ENCODE measurements around the gene ACAP1. TPM values are rescaled to one million over a fixed set of nuclear protein-coding genes. Genes with fewer than 3 reads are reported as not detected.

The ACAP1 gene
- total RNA-seq, 1 donor from 2014 or later, result 12.0 TPM

DNA sequence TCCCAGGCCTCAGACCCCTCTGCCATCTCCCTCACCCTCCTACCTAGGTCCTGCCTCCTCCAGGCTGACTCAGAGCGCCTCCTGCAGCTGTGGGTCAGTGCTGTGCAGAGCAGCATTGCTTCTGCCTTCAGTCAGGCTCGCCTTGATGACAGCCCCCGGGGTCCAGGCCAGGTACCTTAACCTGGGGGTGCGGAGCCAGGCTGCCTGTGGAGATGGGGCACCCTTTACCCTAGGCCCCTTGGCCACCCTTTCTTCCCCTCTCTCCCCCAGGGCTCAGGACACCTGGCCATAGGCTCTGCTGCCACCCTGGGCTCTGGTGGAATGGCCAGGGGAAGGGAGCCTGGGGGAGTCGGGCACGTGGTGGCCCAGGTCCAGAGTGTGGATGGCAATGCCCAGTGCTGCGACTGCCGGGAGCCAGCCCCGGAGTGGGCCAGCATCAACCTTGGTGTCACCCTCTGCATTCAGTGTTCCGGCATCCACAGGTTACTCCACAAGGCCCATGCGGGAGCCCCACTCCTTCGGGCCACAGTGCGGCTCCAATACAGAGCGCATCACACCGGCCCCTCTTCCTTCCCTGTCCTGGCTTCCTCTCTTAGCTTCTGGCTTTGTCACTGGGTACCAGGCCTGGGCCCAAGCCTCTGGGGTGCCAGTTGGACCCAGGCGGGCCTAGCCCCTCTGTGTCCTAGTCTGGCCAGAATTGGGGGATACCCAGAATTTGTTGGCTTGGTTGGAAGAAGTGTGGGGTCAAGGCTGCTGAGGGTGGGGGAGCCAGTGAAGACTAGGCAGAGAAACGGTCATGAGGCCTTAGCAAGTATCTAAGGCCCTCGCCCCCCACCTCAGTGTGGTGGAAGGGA, 10.7 kb downstream of the ACAP1 start:
- intact Hi-C loops (cut with DNase I), result no loop called here
- TF ChIP-seq, protein P1, sequence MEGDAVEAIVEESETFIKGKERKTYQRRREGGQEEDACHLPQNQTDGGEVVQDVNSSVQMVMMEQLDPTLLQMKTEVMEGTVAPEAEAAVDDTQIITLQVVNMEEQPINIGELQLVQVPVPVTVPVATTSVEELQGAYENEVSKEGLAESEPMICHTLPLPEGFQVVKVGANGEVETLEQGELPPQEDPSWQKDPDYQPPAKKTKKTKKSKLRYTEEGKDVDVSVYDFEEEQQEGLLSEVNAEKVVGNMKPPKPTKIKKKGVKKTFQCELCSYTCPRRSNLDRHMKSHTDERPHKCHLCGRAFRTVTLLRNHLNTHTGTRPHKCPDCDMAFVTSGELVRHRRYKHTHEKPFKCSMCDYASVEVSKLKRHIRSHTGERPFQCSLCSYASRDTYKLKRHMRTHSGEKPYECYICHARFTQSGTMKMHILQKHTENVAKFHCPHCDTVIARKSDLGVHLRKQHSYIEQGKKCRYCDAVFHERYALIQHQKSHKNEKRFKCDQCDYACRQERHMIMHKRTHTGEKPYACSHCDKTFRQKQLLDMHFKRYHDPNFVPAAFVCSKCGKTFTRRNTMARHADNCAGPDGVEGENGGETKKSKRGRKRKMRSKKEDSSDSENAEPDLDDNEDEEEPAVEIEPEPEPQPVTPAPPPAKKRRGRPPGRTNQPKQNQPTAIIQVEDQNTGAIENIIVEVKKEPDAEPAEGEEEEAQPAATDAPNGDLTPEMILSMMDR (IDR thresholded peaks at IDR 0.05), result no peak
- Histone ChIP-seq H3K9me3 (no peaks in the 10 kb centered on the region), H3K36me3 (no peaks in the 10 kb centered on the region), H3K27ac (no peak overlapping the region), H3K4me1 (peaks cover 0 to 10% of the 10 kb centered on the region in 2 donors), H3K4me3 (no peak overlapping the region), H3K27me3 (no peaks in the 10 kb centered on the region)
- no peak for DNase-seq (ENCODE audit: low spot score in 2 of 2)

DNA sequence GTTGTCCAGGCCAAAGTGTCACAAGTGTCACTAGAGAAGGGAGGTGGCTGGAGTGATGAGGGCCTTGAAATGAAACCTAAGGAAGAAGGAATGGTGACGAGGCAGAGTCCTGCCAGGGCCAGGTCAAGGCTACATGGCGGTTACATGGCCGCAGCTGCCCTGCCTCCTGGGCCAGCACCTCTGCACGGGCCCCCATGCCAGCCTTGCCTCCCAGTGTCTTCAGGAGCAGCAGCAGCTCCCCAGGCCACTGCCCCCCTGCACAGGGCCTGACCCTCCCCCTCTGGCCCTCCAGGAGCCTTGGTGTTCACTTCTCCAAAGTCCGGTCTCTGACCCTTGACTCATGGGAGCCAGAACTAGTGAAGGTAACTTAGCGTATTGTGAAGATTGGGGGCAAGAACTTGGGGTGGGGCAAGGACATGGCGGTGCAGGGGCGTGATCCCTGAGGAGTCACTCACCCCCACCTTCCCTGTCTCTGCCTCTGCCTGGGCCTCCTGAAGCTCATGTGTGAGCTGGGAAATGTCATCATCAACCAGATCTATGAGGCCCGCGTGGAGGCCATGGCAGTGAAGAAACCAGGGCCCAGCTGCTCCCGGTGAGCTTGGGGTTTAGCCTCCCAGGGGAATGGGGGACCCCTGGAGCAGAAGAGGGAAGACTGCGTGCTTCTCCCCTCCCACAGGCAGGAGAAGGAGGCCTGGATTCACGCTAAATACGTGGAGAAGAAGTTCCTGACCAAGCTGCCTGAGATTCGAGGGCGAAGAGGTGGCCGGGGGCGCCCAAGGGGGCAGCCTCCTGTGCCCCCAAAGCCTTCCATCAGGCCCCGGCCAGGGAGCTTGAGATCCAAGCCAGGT, 11.5 kb downstream of the ACAP1 start:
- Histone ChIP-seq H3K36me3 (no peaks in the 10 kb centered on the region), H3K4me1 (peaks cover 4 to 13% of the 10 kb centered on the region in 2 donors), H3K9me3 (no peaks in the 10 kb centered on the region), H3K27ac (no peak overlapping the region), H3K27me3 (no peaks in the 10 kb centered on the region), H3K4me3 (no peak overlapping the region)
- DNase-seq (ENCODE audit: low spot score in 2 of 2), result no peak
- TF ChIP-seq, protein P1 (IDR thresholded peaks at IDR 0.05), result no peak
- intact Hi-C loops (cut with DNase I), result no loop called here

DNA sequence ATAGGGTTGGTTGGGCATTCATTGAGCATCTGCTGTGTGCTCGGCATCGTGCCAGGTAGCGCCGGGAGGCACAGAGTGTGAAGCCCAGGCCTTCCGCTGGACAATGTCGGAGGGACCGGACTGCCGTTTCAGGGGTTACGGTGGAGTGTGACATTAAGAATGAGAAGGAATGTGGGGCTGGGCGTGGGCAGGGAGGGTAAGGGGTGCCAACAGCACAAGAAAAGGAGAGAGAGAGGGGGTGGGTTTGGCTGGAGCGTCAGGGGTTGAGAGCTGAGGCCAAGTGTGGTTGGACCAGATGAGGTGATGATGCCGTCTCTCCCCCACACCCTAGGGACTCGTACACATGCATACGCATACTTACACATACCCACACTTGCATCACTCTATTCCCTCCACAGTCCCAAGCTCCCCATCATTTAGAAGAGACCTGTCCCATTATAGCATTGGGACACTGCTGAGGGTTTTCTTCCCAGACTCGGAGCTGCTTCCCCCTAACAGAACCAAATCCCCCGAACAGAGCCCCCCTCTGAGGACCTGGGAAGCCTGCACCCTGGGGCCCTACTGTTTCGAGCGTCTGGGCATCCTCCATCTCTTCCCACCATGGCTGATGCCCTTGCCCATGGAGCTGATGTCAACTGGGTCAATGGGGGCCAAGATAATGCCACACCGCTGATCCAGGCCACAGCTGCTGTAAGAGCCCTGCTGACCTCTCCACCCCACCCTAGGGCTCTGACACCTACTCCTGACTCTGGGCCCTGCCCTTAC, 12.3 kb downstream of the ACAP1 start:
- Histone ChIP-seq H3K4me3 (no peak overlapping the region), H3K27me3 (no peaks in the 10 kb centered on the region), H3K4me1 (peaks cover 11 to 21% of the 10 kb centered on the region in 2 donors), H3K9me3 (no peaks in the 10 kb centered on the region), H3K27ac (no peak overlapping the region), H3K36me3 (no peaks in the 10 kb centered on the region)
- TF ChIP-seq, protein P1 (IDR thresholded peaks at IDR 0.05), result no peak
- intact Hi-C loops (cut with DNase I), result no loop called here
- no peak for DNase-seq (ENCODE audit: low spot score in 2 of 2)

DNA sequence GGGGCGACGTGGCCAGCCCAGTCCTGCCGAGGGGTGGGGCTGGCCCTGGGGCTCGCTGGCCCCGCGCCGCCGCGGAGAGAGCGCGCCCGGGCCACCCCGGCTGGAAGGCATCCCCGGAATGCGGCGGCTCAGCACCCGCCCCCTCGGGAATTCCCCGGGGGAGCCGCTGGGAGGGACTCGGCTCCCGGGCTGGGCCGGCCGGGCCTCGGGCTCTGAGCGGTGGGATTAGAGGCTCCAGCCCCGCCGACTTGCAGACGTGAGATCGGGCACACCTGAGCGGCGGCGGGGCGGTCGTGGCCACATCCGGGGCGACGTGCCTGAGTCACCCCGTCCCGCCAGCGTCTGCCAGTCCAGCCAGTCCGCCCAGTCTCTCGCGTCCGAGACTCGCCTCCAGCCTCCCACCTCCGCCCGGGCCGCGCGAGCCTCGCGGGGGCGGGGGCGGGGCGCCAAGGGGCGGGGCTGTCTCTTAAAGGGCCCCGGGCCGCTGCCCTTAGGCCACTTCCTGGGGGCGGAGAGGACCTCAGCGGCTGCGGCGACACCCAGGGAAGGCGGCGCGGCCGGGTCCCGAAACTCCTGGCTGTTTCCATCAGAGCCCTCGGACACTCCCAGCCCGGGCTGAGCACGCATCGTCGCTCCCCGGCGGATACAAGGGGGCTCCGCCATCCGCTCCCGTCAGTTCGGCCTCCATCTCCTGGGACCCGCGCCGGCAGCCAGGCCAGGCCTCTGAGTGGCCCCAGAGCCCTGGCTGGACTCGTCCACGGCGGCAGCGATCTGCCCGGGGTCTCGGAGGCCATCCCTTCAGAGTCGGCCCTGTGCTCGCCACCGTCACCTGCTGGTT, 15.6 kb downstream of the ACAP1 start, which contains the start of gene KCTD11:
TSS of gene KCTD11 (plus strand) at position 498 of the 838 bp plus-strand sequence.
- DNase-seq (ENCODE audit: low spot score in 2 of 2), result peak; percentile 69 to 97
- intact Hi-C loops (cut with DNase I), result loop anchor here (1.0 to 5.0 kb wide), 10 partner anchors 43 to 490 kb away; partner anchors contain the start of genes FXR2, GABARAP, POLR2A and SENP3
- TF ChIP-seq, protein P1 (IDR thresholded peaks at IDR 0.05), result peak in 2 of 3 experiments; percentile 57 to 59
- peaks cover 11 to 36% of the 10 kb centered on the region in 2 donors for H3K4me1 ChIP-seq
- H3K36me3 ChIP-seq, result no peaks in the 10 kb centered on the region
- no peaks in the 10 kb centered on the region for H3K27me3 ChIP-seq
- peak within 1 kb of the TSS; percentile 71 to 98 for H3K4me3 ChIP-seq
- peak within 1 kb of the TSS; percentile 96 to 100 for H3K27ac ChIP-seq
- H3K9me3 ChIP-seq, result no peaks in the 10 kb centered on the region
